Smooth muscle cell (in vitro differentiated cells): Measurements from ENCODE around the gene BOK. TPM values are rescaled to one million over a fixed set of nuclear protein-coding genes. Genes with fewer than 3 reads are reported as not detected.
A peak's percentile ranks its signal among the peaks of the same experiment; 100 is the strongest.

Experiments
- DNase-seq: peaks from one replicate; lab custom pipeline; 2025; ENCODE audit not compliant: unreplicated experiment; lab: John Stamatoyannopoulos, UW
- H2AFZ ChIP-seq: fragments of 200-600 bp; sonication (generic); 2 replicates; pipeline ENCODE4 v1.6.0; 2016; ENCODE audit warnings: antibody characterized with exemption, low read depth, mild to moderate bottlenecking
- H3F3A ChIP-seq: fragments of 200-600 bp; sonication (generic); 2 replicates; pipeline ENCODE4 v1.6.0; 2017; ENCODE audit warnings: antibody characterized with exemption, low read depth
- H3K27ac ChIP-seq: fragments of 200-600 bp; sonication (generic); 2 replicates; pipeline ENCODE4 v1.5.1; 2016; ENCODE audit warnings: low read depth, mild to moderate bottlenecking
- H3K27me3 ChIP-seq: fragments of 200-600 bp; sonication (generic); 2 replicates; pipeline ENCODE4 v1.6.1; 2016; ENCODE audit warnings: low read depth, mild to moderate bottlenecking
- H3K36me3 ChIP-seq: fragments of 200-600 bp; sonication (generic); 2 replicates; pipeline ENCODE4 v1.5.1; 2016; ENCODE audit warnings: low read depth
- H3K4me1 ChIP-seq: fragments of 200-600 bp; sonication (generic); 2 replicates; pipeline ENCODE4 v1.5.1; 2016; ENCODE audit warnings: low read depth
- H3K4me2 ChIP-seq: fragments of 200-600 bp; sonication (generic); 2 replicates; pipeline ENCODE4 v1.6.0; 2016; ENCODE audit warnings: mild to moderate bottlenecking
- H3K4me3 ChIP-seq: fragments of 200-600 bp; sonication (generic); 2 replicates; pipeline ENCODE4 v1.5.1; 2016; ENCODE audit warnings: mild to moderate bottlenecking
- H3K79me2 ChIP-seq: fragments of 200-600 bp; sonication (generic); 2 replicates; pipeline ENCODE4 v1.6.0; 2016; ENCODE audit warnings: low read depth, mild to moderate bottlenecking
- H3K9ac ChIP-seq: fragments of 200-600 bp; sonication (generic); 2 replicates; pipeline ENCODE4 v1.6.0; 2016; ENCODE audit warnings: low read depth
- H3K9me3 ChIP-seq: fragments of 200-600 bp; sonication (generic); replicated peaks from 2 replicates; pipeline ENCODE4 v1.5.1; 2016; ENCODE audit warnings: low read depth
- H4K20me1 ChIP-seq: fragments of 200-600 bp; sonication (generic); 2 replicates; pipeline ENCODE4 v1.6.0; 2016; ENCODE audit warnings: low read depth
- WGBS: methylation state at CpG from one replicate; pipeline ENCODE4 v1.1.7; 2016; ENCODE audit warnings: low lambda C conversion rate; 5-methylcytosine and 5-hydroxymethylcytosine counted together
- polyA plus RNA-seq: library from polyadenylated mRNA; unstranded; fragments of >200 nt; fragmentation: Nextera tagmentation; extraction: Ambion mirVana; gene quantifications from 2 replicates; pipeline ENCODE4 v1.2.1, GENCODE V29; 2016
- total RNA-seq: library from RNA; depleted of rRNA; stranded (reverse); fragments of >200 nt; gene quantifications from 2 replicates; pipeline ENCODE4 v1.2.3, GENCODE V29; 2014
- TF ChIP-seq, protein P1 (sequence below): fragments of 200-600 bp; sonication (generic); IDR thresholded peaks from 2 replicates; pipeline ENCODE4 v1.5.1; 2017; ENCODE audit warnings: borderline replicate concordance, mild to moderate bottlenecking, antibody characterized with exemption; ENCODE audit not compliant: insufficient read depth, poor library complexity, severe bottlenecking

BOK gene, protein sequence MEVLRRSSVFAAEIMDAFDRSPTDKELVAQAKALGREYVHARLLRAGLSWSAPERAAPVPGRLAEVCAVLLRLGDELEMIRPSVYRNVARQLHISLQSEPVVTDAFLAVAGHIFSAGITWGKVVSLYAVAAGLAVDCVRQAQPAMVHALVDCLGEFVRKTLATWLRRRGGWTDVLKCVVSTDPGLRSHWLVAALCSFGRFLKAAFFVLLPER
- total RNA-seq, result 33.5 and 34.9 TPM in 2 replicates
- 40.8 and 50.7 TPM in 2 replicates for polyA plus RNA-seq

DNA sequence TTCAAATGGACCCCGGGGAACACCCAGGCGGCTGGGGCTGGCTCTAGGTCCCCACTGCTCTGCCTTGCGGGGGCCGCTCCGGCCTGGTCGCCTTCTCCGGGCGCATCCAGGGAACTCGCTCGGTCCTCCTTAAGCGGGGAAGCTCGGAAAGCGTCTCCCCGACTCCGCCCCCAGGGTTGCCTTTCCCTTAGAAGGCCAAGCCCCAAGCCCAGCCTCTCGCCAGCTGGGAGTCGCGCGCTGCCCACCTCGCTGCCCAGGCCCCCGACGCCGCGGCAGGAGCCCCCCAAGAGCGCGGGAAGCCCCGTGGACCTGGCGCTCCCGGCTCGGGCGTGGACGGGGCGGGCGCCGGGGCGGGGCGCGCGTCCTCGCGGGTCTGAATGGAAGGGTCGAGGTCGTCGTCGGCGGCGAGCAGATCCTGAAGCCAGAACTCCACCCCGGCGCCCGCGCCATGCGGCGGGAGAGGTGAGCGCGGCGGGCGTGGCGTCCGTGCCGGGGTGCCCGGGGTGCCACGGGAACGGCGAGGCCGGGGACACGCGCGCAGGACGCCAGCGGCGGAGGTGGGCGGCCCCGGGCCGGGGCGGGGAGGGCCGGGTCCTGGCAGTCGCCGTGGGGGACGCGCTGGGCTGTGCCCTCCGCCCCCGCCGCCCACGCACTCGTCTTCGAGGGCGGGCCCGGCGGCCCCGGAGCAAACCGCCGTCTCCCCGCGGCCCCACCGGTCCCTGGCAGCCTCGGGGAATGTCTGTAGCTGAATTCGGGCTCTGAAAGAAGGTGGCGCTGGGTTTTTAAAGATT is at the start of gene BOK:
BOK (plus strand) TSS at position 214 of the 791 bp plus-strand sequence. CDS start 739 bp downstream, outside the sequence.
- H3K36me3 ChIP-seq, result no peaks in the 10 kb centered on the region
- TF ChIP-seq, protein P1, sequence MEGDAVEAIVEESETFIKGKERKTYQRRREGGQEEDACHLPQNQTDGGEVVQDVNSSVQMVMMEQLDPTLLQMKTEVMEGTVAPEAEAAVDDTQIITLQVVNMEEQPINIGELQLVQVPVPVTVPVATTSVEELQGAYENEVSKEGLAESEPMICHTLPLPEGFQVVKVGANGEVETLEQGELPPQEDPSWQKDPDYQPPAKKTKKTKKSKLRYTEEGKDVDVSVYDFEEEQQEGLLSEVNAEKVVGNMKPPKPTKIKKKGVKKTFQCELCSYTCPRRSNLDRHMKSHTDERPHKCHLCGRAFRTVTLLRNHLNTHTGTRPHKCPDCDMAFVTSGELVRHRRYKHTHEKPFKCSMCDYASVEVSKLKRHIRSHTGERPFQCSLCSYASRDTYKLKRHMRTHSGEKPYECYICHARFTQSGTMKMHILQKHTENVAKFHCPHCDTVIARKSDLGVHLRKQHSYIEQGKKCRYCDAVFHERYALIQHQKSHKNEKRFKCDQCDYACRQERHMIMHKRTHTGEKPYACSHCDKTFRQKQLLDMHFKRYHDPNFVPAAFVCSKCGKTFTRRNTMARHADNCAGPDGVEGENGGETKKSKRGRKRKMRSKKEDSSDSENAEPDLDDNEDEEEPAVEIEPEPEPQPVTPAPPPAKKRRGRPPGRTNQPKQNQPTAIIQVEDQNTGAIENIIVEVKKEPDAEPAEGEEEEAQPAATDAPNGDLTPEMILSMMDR, result no peak
- H3K4me3 ChIP-seq, result peak within 1 kb of the TSS; percentile 90
- H3K9ac ChIP-seq, result peak within 1 kb of the TSS; percentile 64
- H3K27me3 ChIP-seq, result no peaks in the 10 kb centered on the region
- H3K4me2 ChIP-seq, result peak within 1 kb of the TSS; percentile 97
- peaks cover 33% of the 10 kb centered on the region for H3K79me2 ChIP-seq
- 1% methylated on average over 55 of the region's 98 CpGs for WGBS
- H4K20me1 ChIP-seq, result peaks cover 40% of the 10 kb centered on the region
- H3F3A ChIP-seq, result peaks cover 7% of the 10 kb centered on the region
- peaks cover 17% of the 10 kb centered on the region for H3K4me1 ChIP-seq
- peak within 1 kb of the TSS; percentile 77 for H2AFZ ChIP-seq
- DNase-seq, result peak; percentile 55
- H3K9me3 ChIP-seq, result no peaks in the 10 kb centered on the region
- peak within 1 kb of the TSS; percentile 84 for H3K27ac ChIP-seq

DNA sequence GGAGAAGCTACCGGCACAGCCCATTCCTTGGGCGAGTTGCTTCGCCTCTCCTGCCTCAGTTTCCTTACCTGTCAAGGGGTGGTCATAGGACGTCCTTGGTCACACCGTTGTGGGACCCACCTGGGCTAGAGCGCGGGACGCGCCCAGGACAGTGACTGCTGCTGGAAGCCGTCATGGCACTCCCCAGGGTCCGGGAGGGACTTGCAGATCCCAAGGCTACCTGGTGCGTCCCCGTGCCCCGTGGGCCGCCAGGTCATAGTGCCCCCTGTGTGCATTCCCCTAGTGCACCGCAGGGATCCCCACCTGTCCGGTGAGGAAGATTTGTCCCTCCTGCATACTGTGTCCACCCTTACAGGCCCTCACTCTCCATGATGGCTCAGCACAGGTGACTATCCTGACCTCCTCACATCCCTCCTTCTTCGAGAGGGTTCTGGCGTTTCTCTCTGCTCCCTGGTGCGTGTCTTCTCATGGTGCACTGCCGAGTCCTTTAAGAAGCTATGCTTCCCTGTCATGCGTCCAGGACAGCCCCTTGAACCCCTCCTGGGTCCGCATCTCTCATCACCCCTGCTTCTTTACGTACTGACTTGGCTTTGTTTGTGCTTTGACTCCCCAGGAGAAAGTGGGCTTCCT is 49.3 kb upstream of the BOK start:
- WGBS, result 49% methylated on average over 24 of the region's 24 CpGs
- no peaks in the 10 kb centered on the region for H3K36me3 ChIP-seq
- peaks cover 41% of the 10 kb centered on the region for H3K79me2 ChIP-seq
- peak overlapping the region; percentile 95 for H3K4me2 ChIP-seq
- no peaks in the 10 kb centered on the region for H3K27me3 ChIP-seq
- TF ChIP-seq, protein P1, result no peak
- H3K9me3 ChIP-seq, result no peaks in the 10 kb centered on the region
- H3K4me1 ChIP-seq, result peaks cover 23% of the 10 kb centered on the region
- DNase-seq, result no peak
- peak overlapping the region; percentile 94 for H2AFZ ChIP-seq
- H4K20me1 ChIP-seq, result peaks cover 37% of the 10 kb centered on the region
- H3F3A ChIP-seq, result no peaks in the 10 kb centered on the region
- peak overlapping the region; percentile 72 for H3K27ac ChIP-seq
- H3K4me3 ChIP-seq, result peak overlapping the region; percentile 100
- H3K9ac ChIP-seq, result peak overlapping the region; percentile 70

DNA sequence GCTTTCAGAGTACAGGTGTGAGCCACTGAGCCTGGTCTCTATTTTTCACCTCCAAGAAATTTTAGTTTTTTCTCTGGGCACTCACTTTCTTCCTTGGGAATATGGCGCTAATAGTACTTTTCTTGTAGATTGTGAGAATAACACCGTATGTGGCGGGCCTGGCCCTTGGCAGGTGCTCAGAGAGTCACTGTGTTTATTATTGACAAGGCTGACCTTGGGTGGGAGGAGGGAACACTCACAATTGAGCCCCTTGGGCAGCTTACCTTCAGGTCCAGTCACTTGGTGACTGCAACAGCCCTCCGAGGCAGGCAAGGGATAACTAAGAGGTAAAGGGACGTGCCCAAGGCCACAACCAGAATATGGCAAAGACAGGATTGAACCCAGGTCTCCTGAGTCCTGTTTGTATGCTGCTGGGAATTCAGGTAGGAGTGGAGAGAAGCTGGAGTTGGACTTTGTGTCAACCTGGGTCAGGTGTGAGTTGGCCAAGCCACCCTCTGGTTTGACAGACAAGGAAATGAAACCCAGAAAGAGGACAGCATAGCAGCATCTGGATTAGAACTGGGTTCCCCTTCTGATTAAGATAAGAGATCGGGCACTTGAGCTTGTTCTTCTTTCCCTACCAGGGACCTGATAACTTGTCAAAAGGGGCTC is 47.3 kb upstream of the BOK start:
- H2AFZ ChIP-seq, result no peak overlapping the region
- 98% methylated on average over 6 of the region's 6 CpGs for WGBS
- peaks cover 22% of the 10 kb centered on the region for H3K79me2 ChIP-seq
- TF ChIP-seq, protein P1, result no peak
- no peaks in the 10 kb centered on the region for H3K9me3 ChIP-seq
- H3K36me3 ChIP-seq, result no peaks in the 10 kb centered on the region
- H3K4me2 ChIP-seq, result no peak overlapping the region
- H3K9ac ChIP-seq, result no peak overlapping the region
- no peak overlapping the region for H3K4me3 ChIP-seq
- peaks cover 17% of the 10 kb centered on the region for H4K20me1 ChIP-seq
- H3K4me1 ChIP-seq, result peaks cover 23% of the 10 kb centered on the region
- H3K27ac ChIP-seq, result no peak overlapping the region
- H3F3A ChIP-seq, result no peaks in the 10 kb centered on the region
- no peaks in the 10 kb centered on the region for H3K27me3 ChIP-seq
- DNase-seq, result no peak
